GM20000 (cell line): Measurements from ENCODE around the gene ANO7.

Experiments used
- DNase-seq: peaks from one replicate; pipeline ENCODE4 v3.0.0; 2012; ENCODE audit warnings: low spot score
- CTCF ChIP-seq: IDR thresholded peaks from 2 replicates; pipeline ENCODE4 v1.5.1; 2012; ENCODE audit warnings: mild to moderate bottlenecking, control low read depth; ENCODE audit errors: extremely low read depth, missing control alignments

The ANO7 gene

GRCh38 chr2:241150660-241151530 is 37.6 kb upstream of the ANO7 start:
- no peak for DNase-seq
- TF ChIP-seq CTCF, result no peak

- TF ChIP-seq CTCF, result no peak
- DNase-seq, result no peak
Measured at GRCh38 chr2:241151934-241152660, 36.4 kb upstream of the ANO7 start.

GRCh38 chr2:241153616-241154015 is 34.9 kb upstream of the ANO7 start:
- no peak for TF ChIP-seq CTCF
- DNase-seq, result no peak

GRCh38 chr2:241154915-241155314 is 33.6 kb upstream of the ANO7 start:
- no peak for TF ChIP-seq CTCF
- DNase-seq, result no peak

- TF ChIP-seq CTCF, result no peak
- no peak for DNase-seq
Measured at GRCh38 chr2:241155936-241156335, 32.5 kb upstream of the ANO7 start.

GRCh38 chr2:241156971-241157441 is 31.5 kb upstream of the ANO7 start:
- no peak for TF ChIP-seq CTCF

More at GRCh38 chr2:241156971-241157441, 31.5 kb upstream of the ANO7 start:
- DNase-seq, result no peak
